ENCODE measurements around the gene NUMB. TPM values are rescaled to one million over a fixed set of nuclear protein-coding genes. Genes with fewer than 3 reads are reported as not detected.
A peak's percentile ranks its signal among the peaks of the same experiment; 100 is the strongest.

NUMB gene
- total and polyA plus RNA-seq, 4 donors, result 27.2 to 99.3 (median 50.6) TPM

DNA sequence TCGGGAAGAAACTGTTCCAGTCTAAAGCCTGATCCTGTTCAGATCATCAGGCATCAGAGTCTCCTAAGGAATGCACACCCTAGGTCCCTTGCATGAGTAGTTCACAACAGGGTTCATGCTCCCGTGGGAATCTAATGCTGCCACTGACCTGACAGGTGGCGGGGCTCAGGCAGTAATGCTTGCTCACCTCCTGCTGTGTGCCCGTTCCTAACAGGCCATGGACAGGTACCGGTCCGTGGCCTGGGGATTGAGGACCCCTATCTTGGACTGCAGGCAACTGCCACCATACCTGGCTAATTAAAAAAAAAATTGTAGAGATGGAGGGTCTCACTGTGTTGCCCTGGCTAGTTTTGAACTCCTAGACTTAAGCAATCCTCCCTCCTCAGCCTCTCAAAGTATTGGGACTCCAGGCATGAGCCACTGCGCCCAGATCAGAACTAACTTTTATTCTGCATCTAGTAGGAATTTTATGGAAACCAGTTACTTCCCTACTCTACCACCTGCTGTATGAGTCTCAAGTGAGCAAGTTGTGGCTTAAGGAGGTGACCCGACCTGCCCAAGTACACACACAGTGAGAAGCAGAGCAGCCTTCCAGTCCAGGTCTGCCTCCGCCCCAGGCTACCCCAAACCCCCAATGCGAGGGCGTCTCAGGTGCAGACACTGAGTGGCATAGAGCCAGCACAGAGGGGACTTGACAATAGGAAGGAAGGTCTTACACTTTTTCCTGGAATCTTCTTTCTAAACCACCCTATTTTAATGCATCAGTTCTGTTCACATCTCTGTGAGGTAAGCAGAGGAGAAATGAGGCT, 223.6 kb downstream of the NUMB start:
- Histone ChIP-seq H3K4me1 (ENCODE audit: control insufficient read depth in 1 of 2, insufficient read depth in 2 of 2, low read length in 2 of 2) (no peaks in the 10 kb centered on the region), H3K27me3 (ENCODE audit: control insufficient read depth in 1 of 2, insufficient read depth in 2 of 2, low read length in 1 of 2) (no peaks in the 10 kb centered on the region), H3K9me3 (ENCODE audit: control insufficient read depth, low read length) (no peaks in the 10 kb centered on the region), H3K36me3 (ENCODE audit: control insufficient read depth in 1 of 2, insufficient read depth in 2 of 2, low read length in 1 of 2) (no peaks in the 10 kb centered on the region), H3K4me3 (ENCODE audit: low read length in 2 of 2) (no peak overlapping the region), H3K27ac (ENCODE audit: low read depth in 1 of 2, low read length in 2 of 2) (no peak overlapping the region)
- DNase-seq, result peak in 1 of 2 donors; percentile 44
- ATAC-seq (ENCODE audit: low FRiP score), result no peak
- intact Hi-C loops (cut with DNase I), result no loop called here
- 81 to 83% methylated on average over 11 of the region's 11 CpGs for WGBS, 2 donors

DNA sequence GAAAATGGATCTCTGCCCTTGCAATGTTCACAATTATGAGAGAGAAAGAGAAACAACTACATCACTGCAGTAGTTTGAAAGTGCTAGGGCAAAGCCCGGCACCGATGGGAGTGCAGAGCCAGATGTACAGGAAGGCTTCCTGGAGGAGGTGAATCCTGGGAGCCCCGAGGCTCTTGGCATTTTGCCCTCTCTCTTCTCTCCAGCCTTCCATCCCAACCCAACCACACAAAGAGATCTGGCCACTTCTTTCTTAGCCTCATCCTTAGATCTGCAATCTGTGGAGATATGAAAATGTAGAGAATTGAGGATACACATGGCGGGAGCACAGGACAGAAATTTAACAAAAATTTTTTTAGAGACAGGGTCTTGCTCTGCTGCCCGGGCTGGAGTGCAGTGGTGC, 224.3 kb downstream of the NUMB start:
- intact Hi-C loops (cut with DNase I), result no loop called here
- no peak overlapping the region for H3K27ac ChIP-seq (ENCODE audit: low read depth in 1 of 2, low read length in 2 of 2)
- no peaks in the 10 kb centered on the region for H3K9me3 ChIP-seq (ENCODE audit: control insufficient read depth, low read length)
- DNase-seq (peak in 1 of 2 donors; percentile 27), ATAC-seq (ENCODE audit: low FRiP score) (no peak)
- no peaks in the 10 kb centered on the region for H3K27me3 ChIP-seq (ENCODE audit: control insufficient read depth in 1 of 2, insufficient read depth in 2 of 2, low read length in 1 of 2)
- no peak overlapping the region for H3K4me3 ChIP-seq (ENCODE audit: low read length in 2 of 2)
- no peaks in the 10 kb centered on the region for H3K36me3 ChIP-seq (ENCODE audit: control insufficient read depth in 1 of 2, insufficient read depth in 2 of 2, low read length in 1 of 2)
- WGBS, 2 donors, result 79 to 85% methylated on average over 5 of the region's 5 CpGs
- H3K4me1 ChIP-seq (ENCODE audit: control insufficient read depth in 1 of 2, insufficient read depth in 2 of 2, low read length in 2 of 2), result no peaks in the 10 kb centered on the region

DNA sequence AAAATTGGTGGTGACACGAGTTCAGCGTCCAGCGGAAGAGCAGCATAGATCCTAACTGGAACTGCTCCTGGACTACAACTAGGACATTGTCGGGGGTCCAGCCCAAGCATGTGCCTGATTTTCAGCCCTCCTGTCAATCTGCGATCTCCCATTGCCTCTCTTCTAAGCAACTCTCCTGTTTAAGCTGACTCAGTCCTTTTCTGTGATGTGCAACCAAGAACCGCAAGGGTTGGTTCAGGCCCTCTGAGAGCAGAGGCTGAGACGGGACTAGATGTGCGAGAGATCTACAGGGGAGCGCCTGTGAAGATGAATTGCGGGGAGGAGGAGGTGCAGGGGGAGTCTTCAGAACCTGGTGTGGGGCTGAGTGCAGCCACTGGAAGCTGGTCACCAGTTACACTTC, 224.8 kb downstream of the NUMB start:
- no peaks in the 10 kb centered on the region for H3K36me3 ChIP-seq (ENCODE audit: control insufficient read depth in 1 of 2, insufficient read depth in 2 of 2, low read length in 1 of 2)
- 86 to 88% methylated on average over 10 of the region's 10 CpGs for WGBS, 2 donors
- H3K4me1 ChIP-seq (ENCODE audit: control insufficient read depth in 1 of 2, insufficient read depth in 2 of 2, low read length in 2 of 2), result no peaks in the 10 kb centered on the region
- no peak overlapping the region for H3K27ac ChIP-seq (ENCODE audit: low read depth in 1 of 2, low read length in 2 of 2)
- DNase-seq (peak in 1 of 2 donors; percentile 45), ATAC-seq (ENCODE audit: low FRiP score) (no peak)
- no peak overlapping the region for H3K4me3 ChIP-seq (ENCODE audit: low read length in 2 of 2)
- intact Hi-C loops (cut with DNase I), result no loop called here
- no peaks in the 10 kb centered on the region for H3K27me3 ChIP-seq (ENCODE audit: control insufficient read depth in 1 of 2, insufficient read depth in 2 of 2, low read length in 1 of 2)
- H3K9me3 ChIP-seq (ENCODE audit: control insufficient read depth, low read length), result no peaks in the 10 kb centered on the region

DNA sequence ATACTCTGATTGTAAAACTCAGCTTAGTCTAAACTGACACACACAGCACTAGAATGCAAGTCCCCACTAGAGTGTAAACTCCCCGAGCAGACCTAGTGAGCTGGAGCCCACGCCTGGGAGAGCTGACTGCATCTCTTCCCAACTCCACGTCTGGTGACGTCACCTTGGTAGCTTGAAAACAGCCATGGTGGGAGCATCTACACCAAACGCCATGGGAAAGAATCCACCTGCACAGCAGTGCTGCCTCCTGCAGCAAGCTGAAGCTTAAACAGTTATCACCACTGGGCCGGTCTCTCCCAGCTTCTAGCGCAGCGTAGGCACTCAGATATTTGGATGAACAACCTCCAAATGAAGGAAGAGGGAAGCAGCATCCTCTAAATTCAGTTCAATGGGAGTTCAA, 225.4 kb downstream of the NUMB start:
- 77% methylated on average over 8 of the region's 8 CpGs for WGBS, 2 donors
- Histone ChIP-seq H3K36me3 (ENCODE audit: control insufficient read depth in 1 of 2, insufficient read depth in 2 of 2, low read length in 1 of 2) (no peaks in the 10 kb centered on the region), H3K4me1 (ENCODE audit: control insufficient read depth in 1 of 2, insufficient read depth in 2 of 2, low read length in 2 of 2) (no peaks in the 10 kb centered on the region), H3K27ac (ENCODE audit: low read depth in 1 of 2, low read length in 2 of 2) (no peak overlapping the region), H3K27me3 (ENCODE audit: control insufficient read depth in 1 of 2, insufficient read depth in 2 of 2, low read length in 1 of 2) (no peaks in the 10 kb centered on the region), H3K4me3 (ENCODE audit: low read length in 2 of 2) (no peak overlapping the region), H3K9me3 (ENCODE audit: control insufficient read depth, low read length) (no peaks in the 10 kb centered on the region)
- ATAC-seq (ENCODE audit: low FRiP score) (no peak), DNase-seq (peak in 1 of 2 donors; percentile 51)
- intact Hi-C loops (cut with DNase I), result no loop called here

DNA sequence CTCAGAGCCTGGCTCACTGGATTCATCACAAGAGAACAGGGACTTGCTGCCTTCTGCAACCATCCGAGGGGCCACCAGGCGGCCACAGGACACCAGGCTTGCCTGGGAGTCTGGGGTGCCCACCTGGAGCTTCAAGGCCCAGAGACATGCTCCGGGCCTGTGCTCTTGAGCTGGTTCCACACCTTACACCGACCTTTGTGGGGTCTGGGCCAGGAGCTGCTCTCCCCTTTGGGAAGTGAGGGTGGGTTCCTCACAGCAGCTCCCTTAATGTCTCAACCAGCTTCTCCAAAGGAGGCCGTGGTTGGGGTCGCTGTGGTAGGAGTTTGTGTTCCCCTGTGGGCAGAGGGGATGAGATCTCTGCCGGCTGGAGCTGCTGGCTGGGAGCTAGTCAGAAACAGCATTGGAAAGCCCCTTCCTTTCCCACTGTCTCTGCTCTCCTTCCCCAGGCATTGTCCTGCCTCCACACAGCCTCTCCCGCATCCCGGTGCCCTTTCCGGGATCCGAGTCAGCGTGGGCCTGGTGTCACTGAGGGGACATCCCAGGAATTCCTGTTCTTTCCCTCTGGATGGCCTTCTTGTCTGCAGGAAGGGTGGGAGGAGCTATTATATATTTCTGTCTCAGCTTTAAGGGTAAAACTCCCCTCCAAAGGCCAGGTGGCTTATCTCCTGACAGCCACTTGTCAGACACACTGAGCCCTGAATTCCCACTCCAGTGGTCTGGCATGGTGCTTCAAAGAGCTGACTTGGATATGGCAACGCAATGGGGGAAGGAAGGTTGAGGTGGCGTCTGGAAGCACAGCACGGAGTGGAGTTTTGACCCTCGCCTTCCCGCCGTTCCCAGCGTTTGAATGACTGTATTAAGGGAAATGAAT, 226.1 kb downstream of the NUMB start:
- WGBS, 2 donors, result 72 to 79% methylated on average over 19 of the region's 19 CpGs

DNA sequence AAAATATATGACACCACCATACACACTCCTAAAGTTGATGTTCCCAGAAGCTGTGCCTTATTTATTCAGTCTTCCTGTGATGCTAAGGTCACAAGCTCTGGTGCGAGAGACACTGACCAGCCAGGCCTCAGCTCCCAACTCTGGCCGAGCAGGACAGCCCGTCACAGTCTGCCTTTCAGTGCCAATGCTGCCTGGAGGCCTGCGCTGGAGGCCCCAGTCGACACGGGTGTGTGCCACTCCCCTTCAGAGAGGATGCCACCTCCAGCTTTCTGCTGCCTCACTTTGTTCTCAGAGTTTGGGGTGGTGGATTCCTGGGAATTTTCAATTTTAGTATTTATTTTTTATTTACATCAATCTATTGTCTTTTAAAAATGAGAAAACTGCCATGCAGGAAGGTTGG, 228.3 kb downstream of the NUMB start:
- DNase-seq (peak in 1 of 2 donors; percentile 61), ATAC-seq (ENCODE audit: low FRiP score) (no peak)
- Histone ChIP-seq H3K27ac (ENCODE audit: low read depth in 1 of 2, low read length in 2 of 2) (no peak overlapping the region), H3K4me1 (ENCODE audit: control insufficient read depth in 1 of 2, insufficient read depth in 2 of 2, low read length in 2 of 2) (no peaks in the 10 kb centered on the region), H3K9me3 (ENCODE audit: control insufficient read depth, low read length) (no peaks in the 10 kb centered on the region), H3K4me3 (ENCODE audit: low read length in 2 of 2) (no peak overlapping the region), H3K27me3 (ENCODE audit: control insufficient read depth in 1 of 2, insufficient read depth in 2 of 2, low read length in 1 of 2) (no peaks in the 10 kb centered on the region), H3K36me3 (ENCODE audit: control insufficient read depth in 1 of 2, insufficient read depth in 2 of 2, low read length in 1 of 2) (no peaks in the 10 kb centered on the region)
- intact Hi-C loops (cut with DNase I), result no loop called here
- WGBS, 2 donors, result 95 to 96% methylated on average over 6 of the region's 6 CpGs

More for the DNA sequence above, 226.1 kb downstream of the NUMB start:
- Histone ChIP-seq H3K27ac (ENCODE audit: low read depth in 1 of 2, low read length in 2 of 2) (no peak overlapping the region), H3K9me3 (ENCODE audit: control insufficient read depth, low read length) (no peaks in the 10 kb centered on the region), H3K4me3 (ENCODE audit: low read length in 2 of 2) (no peak overlapping the region), H3K4me1 (ENCODE audit: control insufficient read depth in 1 of 2, insufficient read depth in 2 of 2, low read length in 2 of 2) (no peaks in the 10 kb centered on the region), H3K36me3 (ENCODE audit: control insufficient read depth in 1 of 2, insufficient read depth in 2 of 2, low read length in 1 of 2) (no peaks in the 10 kb centered on the region), H3K27me3 (ENCODE audit: control insufficient read depth in 1 of 2, insufficient read depth in 2 of 2, low read length in 1 of 2) (no peaks in the 10 kb centered on the region)
- intact Hi-C loops (cut with DNase I), result no loop called here
- peak in 1 of 2 donors; percentile 67 for DNase-seq
- no peak for ATAC-seq (ENCODE audit: low FRiP score)

DNA sequence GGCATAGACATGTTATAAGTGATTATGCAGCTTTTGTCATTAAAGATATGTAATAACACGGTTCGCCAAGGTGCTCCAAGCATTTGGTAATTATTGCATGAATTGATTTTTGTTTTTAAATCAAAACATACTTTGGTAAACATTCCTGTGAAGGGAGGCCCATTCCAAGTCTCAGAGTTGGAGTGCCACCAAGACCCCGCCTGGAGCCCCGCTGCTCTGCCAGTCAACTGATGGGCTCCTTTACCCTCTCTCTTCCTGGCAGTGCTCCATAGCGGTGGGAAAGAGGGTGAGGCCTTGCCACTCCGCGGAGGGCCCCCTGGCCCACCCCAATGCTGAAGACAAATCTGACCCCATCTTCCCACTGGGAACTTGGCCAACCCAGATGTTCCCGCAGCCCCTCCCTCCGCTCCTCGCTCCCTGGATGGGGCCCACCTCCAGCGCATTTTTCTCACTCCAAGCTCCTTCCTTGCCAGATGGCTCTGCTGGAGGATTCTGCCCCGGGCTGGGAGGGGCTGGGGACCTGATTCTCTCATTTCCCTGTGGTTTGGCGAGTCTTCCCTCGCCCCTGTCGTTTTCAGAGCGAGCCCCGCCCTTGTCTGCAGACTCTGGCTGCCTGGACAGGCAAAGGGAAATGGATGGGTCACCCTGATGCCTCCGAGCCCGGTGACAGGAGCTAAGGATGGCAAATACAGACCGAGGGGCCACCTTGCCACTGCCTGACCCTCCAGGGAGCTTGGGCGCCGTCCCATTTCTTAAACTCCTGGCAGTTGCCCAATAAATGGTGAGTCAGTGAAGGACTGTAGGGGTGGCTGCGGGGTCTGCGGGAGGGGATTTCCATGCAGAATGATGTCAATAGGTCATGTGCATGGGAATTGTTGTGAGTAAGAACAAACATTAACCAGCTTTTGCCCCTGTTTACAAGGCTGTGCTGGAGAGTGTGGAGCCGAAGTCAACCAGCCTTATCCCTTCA, 230.2 kb downstream of the NUMB start:
- Histone ChIP-seq H3K9me3 (ENCODE audit: control insufficient read depth, low read length) (no peaks in the 10 kb centered on the region), H3K36me3 (ENCODE audit: control insufficient read depth in 1 of 2, insufficient read depth in 2 of 2, low read length in 1 of 2) (peaks cover 0 to 2% of the 10 kb centered on the region in 2 donors), H3K4me1 (ENCODE audit: control insufficient read depth in 1 of 2, insufficient read depth in 2 of 2, low read length in 2 of 2) (no peaks in the 10 kb centered on the region), H3K4me3 (ENCODE audit: low read length in 2 of 2) (no peak overlapping the region), H3K27me3 (ENCODE audit: control insufficient read depth in 1 of 2, insufficient read depth in 2 of 2, low read length in 1 of 2) (no peaks in the 10 kb centered on the region), H3K27ac (ENCODE audit: low read depth in 1 of 2, low read length in 2 of 2) (no peak overlapping the region)
- DNase-seq (peak; percentile 76 to 79), ATAC-seq (ENCODE audit: low FRiP score) (peak; percentile 61)
- intact Hi-C loops (cut with DNase I), result no loop called here
- WGBS, 2 donors, result 36 to 38% methylated on average over 25 of the region's 25 CpGs

DNA sequence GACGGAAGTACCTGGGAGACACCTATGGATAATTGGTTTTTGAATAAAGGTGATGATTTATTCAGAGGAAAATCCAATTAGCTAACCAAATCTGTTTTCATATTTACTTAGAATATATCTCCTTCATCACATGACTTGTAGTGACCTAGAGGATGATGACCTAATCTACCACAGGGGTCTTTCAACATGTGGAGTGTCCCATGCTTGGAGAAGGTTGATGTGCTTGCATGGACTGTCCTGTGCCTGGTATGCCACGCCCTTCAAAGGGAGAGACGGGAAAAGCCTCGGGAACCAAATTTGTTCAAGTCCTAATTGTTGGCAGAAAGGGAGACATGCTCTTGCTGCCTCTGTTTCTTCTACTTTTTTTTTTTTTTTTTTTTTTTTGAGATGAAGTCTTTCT, 232.8 kb downstream of the NUMB start:
- 81 to 91% methylated on average over 4 of the region's 4 CpGs for WGBS, 2 donors
- Histone ChIP-seq H3K4me3 (ENCODE audit: low read length in 2 of 2) (no peak overlapping the region), H3K9me3 (ENCODE audit: control insufficient read depth, low read length) (no peaks in the 10 kb centered on the region), H3K27me3 (ENCODE audit: control insufficient read depth in 1 of 2, insufficient read depth in 2 of 2, low read length in 1 of 2) (no peaks in the 10 kb centered on the region), H3K27ac (ENCODE audit: low read depth in 1 of 2, low read length in 2 of 2) (no peak overlapping the region), H3K4me1 (ENCODE audit: control insufficient read depth in 1 of 2, insufficient read depth in 2 of 2, low read length in 2 of 2) (no peaks in the 10 kb centered on the region), H3K36me3 (ENCODE audit: control insufficient read depth in 1 of 2, insufficient read depth in 2 of 2, low read length in 1 of 2) (peaks cover 0 to 5% of the 10 kb centered on the region in 2 donors)
- DNase-seq (no peak), ATAC-seq (ENCODE audit: low FRiP score) (no peak)
- intact Hi-C loops (cut with DNase I), result no loop called here

Data from aorta (tissue), 5 donors.